Measurements from ENCODE around the gene CATSPER4.

DNA sequence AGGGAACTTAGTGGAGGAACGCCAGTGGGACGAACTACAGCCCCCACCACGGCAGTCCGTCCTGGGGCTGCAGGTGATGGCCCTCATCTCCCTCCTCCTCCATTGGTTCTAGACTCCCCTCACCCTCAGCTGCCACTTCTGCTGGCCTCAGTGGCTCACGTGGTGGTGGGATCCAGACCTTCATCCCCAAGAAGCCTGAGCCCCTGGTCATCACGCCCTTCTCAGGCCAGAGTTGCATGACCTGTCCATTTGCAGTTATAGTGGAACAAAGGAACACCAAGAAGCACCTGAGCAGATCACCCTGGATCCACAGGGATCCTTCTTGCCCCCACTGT, 44.5 kb upstream of the CATSPER4 start:
- TF ChIP-seq POLR2A (IDR thresholded peaks at IDR 0.05; ENCODE audit: low read depth, low read length) (no peak), POLR2AphosphoS5 (IDR thresholded peaks at IDR 0.05; ENCODE audit: low read depth, low read length) (no peak), TAF1 (IDR thresholded peaks at IDR 0.05; ENCODE audit: borderline replicate concordance, low read depth, low read length) (no peak)
